IPS-NIHi11 (cell line): ENCODE results near the gene SARDH.

Experiments used
- DNase-seq: peaks from one replicate; pipeline ENCODE4 v3.0.0; 2012; ENCODE audit warnings: mixed read lengths, low spot score

The SARDH gene

GRCh38 chr9:133733796-133734533 is 4.2 kb downstream of the SARDH start:
- DNase-seq, result no peak

GRCh38 chr9:133733421-133733795 is 4.7 kb downstream of the SARDH start:
- peak; percentile 20 for DNase-seq

DNA sequence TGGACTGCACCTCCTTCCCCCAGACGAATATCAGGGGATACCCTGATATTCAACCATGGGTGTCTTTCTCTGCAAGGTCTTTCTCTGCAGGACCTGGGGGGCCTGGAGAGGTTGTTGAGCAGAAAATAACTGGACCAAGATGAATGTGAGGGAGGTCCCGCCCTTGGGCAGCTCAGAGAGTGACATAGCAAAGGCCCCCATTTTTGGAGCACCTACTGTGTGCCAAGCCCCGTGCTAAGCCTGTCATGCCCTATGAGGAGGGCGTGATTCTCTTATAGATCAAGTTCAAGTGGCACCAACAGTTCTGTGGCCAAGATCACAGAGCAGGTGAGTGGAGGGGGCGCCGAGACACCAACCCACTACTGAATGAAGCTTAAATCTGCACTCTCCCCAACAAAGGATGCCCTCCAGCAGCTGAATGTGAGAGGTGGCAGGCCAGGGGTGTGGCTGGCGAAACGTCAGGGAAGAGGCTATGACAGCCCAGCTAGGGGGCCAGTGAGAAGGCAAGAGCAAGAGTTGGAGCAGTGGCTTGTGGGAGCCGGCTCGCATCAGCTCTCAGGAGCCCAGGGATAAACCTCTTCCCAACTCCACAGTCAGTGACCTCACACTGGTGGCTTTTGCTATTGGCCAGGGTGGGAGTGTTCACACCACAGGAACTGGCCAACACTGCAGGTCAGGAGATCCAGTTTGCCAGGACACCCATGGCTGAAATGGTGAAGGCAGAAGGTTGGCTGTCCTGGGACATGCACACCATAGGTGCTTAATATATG is 5.3 kb downstream of the SARDH start:
- DNase-seq, result peak; percentile 4

DNA sequence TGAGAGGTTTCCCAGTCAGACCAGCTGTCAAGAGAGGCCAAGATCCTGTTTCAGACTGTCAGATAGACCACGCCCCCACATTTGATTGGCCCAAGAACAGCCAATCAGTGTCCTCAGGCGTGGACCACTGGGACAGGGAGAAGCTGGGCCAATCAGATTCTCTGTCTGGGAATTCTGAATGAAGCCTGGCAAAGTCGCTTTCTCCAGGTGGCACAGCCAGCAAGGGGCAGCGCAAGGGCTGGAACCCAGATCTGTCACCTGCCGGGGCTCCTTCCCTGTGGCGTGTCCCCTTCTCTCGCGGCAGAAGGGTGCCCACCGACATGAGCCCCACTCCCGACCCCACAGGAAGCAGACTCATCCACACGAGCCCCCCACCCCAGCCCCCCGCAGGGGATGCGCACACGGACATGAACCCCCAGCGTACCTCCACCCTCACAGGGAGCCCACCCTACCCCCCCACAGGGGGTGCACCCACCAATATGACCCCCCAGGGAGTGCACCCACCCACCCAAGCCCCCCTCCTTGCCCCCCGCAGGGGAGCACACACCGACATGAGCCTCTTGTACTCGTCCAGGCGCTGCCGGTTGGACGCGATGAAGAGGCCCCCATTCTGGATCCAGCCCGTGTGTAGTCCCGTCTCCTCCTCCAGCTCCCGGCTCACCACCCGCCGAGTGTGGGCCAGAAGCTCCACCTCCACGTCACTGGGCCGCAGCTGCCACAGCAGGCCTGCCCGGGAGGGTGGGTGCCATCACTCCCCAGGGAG is 6.1 kb downstream of the SARDH start:
- DNase-seq, result peak; percentile 97

- no peak for DNase-seq
These were observed 7.0 kb downstream of the SARDH start for GRCh38 chr9:133730994-133731715.

GRCh38 chr9:133729617-133730281 is 8.4 kb downstream of the SARDH start:
- peak; percentile 38 for DNase-seq

DNA sequence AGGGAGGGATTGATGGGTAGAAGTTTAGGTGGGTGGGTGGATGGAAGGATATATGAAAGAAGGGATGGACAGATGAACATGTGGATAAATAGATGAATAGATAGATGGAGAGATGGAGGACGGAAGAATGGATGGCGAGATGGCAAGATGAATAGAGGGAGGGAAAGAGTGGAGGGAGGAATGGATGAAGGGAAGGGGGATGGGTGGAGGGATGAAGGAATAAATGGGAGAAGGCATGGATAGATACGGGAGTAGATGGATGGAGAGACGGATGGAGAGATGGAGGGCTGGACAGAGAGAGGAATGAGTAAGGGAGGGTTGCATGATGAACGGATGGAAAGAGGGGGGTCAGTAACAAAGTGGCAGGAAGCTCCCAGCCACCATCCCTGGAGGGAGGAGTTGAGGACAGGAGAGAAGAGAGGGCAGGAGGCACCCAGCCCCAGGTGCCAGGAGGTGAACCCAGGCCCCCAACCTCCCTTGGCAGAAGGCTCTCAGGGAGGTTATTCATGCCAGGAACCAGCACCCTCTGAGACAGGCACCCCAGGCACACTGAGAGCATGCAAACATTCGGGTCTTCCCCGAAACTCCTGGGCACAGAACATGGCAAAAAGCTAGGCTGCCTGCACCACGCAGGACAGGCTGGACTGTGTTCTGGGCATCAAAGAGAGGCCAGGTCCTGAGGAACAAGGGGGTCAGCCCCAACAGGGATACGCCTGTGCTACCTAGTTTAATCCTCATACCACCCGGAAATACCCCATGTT is 9.1 kb downstream of the SARDH start:
- peak; percentile 2 for DNase-seq

GRCh38 chr9:133727876-133728441 is 10.2 kb downstream of the SARDH start:
- DNase-seq, result peak; percentile 2

- DNase-seq, result peak; percentile 21
These were observed 10.8 kb downstream of the SARDH start for GRCh38 chr9:133727277-133727875.

GRCh38 chr9:133726401-133727276 is 11.5 kb downstream of the SARDH start:
- DNase-seq, result peak; percentile 76

GRCh38 chr9:133725886-133726285 is 12.3 kb downstream of the SARDH start:
- DNase-seq, result no peak

- DNase-seq, result no peak
These were observed 19.4 kb downstream of the SARDH start for GRCh38 chr9:133718563-133719315.

- DNase-seq, result no peak
These were observed 20.8 kb downstream of the SARDH start for GRCh38 chr9:133717113-133718031.

GRCh38 chr9:133716564-133717112 is 21.5 kb downstream of the SARDH start:
- DNase-seq, result no peak

GRCh38 chr9:133715866-133716563 is 22.1 kb downstream of the SARDH start:
- DNase-seq, result peak; percentile 66

DNA sequence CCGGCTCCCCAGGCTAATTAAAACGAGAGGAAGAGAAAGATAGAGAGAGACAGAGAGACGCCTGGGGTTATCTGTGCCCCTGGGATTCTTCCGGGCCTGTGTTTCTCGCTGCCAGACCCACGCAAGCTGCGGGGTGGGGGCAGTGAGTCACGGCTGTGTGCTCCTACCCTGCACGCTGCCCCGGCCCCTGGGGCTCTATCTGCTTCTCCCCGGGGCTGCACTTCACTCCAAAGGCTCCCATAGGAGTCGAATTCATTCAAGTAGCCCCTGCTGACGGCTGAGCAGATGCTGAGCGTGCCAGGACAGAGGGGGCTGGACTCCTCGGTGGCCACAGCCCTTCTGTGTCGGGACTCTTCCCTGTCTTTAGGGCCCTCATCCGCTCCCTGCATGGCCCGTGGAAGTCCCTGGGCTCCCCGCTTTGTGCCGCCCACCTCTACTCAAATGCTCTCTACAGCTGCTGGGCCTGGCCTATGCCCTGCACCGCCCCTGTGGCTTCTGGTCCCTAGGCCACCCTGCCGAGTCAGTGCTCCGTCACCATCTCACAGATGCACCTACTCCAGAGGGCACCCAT is 22.8 kb downstream of the SARDH start:
- DNase-seq, result no peak
